ENCODE results near the gene UGT1A7.

The UGT1A7 gene

DNA sequence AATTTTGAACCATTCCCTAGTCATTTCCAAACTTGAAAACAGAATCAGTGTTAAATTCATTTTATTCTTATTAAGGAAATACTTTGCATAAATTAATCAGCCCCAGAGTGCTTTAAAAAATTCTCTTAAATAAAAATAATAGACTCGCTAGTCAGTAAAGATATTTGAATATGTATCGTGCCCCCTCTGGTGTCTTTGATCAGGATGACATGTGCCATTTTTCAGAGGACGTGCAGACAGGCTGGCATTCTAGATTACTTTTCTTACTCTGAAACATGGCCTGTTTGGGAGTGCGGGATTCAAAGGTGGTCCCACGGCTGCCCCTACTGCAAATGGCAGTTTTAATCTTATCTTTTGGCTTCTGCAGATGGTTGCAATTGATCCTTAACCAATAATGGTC lies 90.9 kb downstream of the UGT1A7 start:
- TF ChIP-seq EZH2 (IDR thresholded peaks at IDR 0.05; ENCODE audit: borderline replicate concordance, low read depth, low read length, severe bottlenecking), result no peak
- no peak for ATAC-seq (ENCODE audit: insufficient read depth, low read depth)
- Histone ChIP-seq H4K20me1 (ENCODE audit: insufficient read depth, low read length) (no peaks in the 10 kb centered on the region), H3K36me3 (ENCODE audit: insufficient read depth, low read length) (no peaks in the 10 kb centered on the region), H2AFZ (ENCODE audit: low read depth, low read length) (no peak overlapping the region), H3K27ac (ENCODE audit: low read length) (no peak overlapping the region), H3K4me2 (ENCODE audit: insufficient read depth, low read length) (no peak overlapping the region), H3K79me2 (ENCODE audit: insufficient read depth, low read length) (no peaks in the 10 kb centered on the region), H3K9me3 (ENCODE audit: insufficient read depth, low read length, severe bottlenecking) (no peaks in the 10 kb centered on the region), H3K4me3 (ENCODE audit: low read depth in 1 of 2, low read length in 2 of 2) (no peak overlapping the region), H3K27me3 (ENCODE audit: insufficient read depth, low read length, poor library complexity) (no peaks in the 10 kb centered on the region), H3K9ac (ENCODE audit: low read depth, low read length) (no peak overlapping the region), H3K4me1 (ENCODE audit: insufficient read depth, low read length) (no peaks in the 10 kb centered on the region)
- DNase-seq, result no peak

DNA sequence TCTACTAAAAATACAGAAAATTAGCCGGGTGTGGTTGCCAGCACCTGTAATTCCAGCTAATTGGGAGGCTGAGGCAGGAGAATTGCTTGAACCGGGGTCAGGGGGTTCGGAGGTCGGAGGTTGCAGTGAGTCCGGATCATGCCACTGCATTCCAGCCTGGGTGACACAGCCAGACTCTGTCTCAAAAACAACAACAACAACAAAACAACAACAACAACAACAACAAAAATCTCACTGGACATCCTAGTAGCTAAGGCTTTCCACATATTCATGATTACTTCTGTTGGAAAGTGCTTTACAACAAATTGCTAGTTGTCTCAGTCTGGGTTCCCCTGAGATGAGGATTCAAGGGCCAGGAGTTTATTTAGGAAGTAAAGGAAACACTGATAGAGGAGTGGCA lies 92.2 kb downstream of the UGT1A7 start:
- H3K79me2 ChIP-seq (ENCODE audit: insufficient read depth, low read length), result no peaks in the 10 kb centered on the region

DNA sequence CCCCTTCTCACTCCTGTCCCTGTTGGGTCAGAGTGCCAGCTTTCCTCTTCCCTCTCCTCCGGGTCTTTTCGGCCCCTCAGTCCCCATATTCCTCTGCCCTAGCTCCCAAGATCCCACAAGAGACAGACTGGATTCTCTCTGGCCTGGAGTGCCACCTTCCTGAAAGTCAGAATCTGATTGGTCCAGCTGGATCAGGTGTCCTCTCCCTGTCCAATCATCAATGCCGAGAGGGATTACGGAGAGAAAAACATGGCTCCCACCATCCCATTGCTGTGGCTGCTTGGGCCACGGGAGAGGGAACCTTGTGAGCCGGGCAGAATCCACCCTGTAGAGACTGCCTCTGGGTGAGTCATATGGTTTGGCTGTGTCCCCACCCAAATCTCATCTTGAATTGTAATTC lies 93.7 kb downstream of the UGT1A7 start:
- no peak for DNase-seq
- H3K4me1 ChIP-seq (ENCODE audit: insufficient read depth, low read length), result no peaks in the 10 kb centered on the region
- H3K4me3 ChIP-seq (ENCODE audit: low read depth in 1 of 2, low read length in 2 of 2), result no peak overlapping the region
- H4K20me1 ChIP-seq (ENCODE audit: insufficient read depth, low read length), result no peaks in the 10 kb centered on the region
- no peak for ATAC-seq (ENCODE audit: insufficient read depth, low read depth)
- no peaks in the 10 kb centered on the region for H3K9me3 ChIP-seq (ENCODE audit: insufficient read depth, low read length, severe bottlenecking)
- no peak overlapping the region for H3K4me2 ChIP-seq (ENCODE audit: insufficient read depth, low read length)
- no peaks in the 10 kb centered on the region for H3K27me3 ChIP-seq (ENCODE audit: insufficient read depth, low read length, poor library complexity)
- no peak overlapping the region for H2AFZ ChIP-seq (ENCODE audit: low read depth, low read length)
- TF ChIP-seq, protein P1, sequence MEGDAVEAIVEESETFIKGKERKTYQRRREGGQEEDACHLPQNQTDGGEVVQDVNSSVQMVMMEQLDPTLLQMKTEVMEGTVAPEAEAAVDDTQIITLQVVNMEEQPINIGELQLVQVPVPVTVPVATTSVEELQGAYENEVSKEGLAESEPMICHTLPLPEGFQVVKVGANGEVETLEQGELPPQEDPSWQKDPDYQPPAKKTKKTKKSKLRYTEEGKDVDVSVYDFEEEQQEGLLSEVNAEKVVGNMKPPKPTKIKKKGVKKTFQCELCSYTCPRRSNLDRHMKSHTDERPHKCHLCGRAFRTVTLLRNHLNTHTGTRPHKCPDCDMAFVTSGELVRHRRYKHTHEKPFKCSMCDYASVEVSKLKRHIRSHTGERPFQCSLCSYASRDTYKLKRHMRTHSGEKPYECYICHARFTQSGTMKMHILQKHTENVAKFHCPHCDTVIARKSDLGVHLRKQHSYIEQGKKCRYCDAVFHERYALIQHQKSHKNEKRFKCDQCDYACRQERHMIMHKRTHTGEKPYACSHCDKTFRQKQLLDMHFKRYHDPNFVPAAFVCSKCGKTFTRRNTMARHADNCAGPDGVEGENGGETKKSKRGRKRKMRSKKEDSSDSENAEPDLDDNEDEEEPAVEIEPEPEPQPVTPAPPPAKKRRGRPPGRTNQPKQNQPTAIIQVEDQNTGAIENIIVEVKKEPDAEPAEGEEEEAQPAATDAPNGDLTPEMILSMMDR (IDR thresholded peaks at IDR 0.05; ENCODE audit: borderline replicate concordance, extremely low read depth, low read length, poor library complexity, severe bottlenecking), result no peak
- no peak for TF ChIP-seq EZH2 (IDR thresholded peaks at IDR 0.05; ENCODE audit: borderline replicate concordance, low read depth, low read length, severe bottlenecking)
- H3K9ac ChIP-seq (ENCODE audit: low read depth, low read length), result no peak overlapping the region
- no peaks in the 10 kb centered on the region for H3K79me2 ChIP-seq (ENCODE audit: insufficient read depth, low read length)
- H3K36me3 ChIP-seq (ENCODE audit: insufficient read depth, low read length), result no peaks in the 10 kb centered on the region
- no peak overlapping the region for H3K27ac ChIP-seq (ENCODE audit: low read length)

More for the DNA sequence above, 92.2 kb downstream of the UGT1A7 start:
- no peaks in the 10 kb centered on the region for H3K4me1 ChIP-seq (ENCODE audit: insufficient read depth, low read length)
- no peaks in the 10 kb centered on the region for H3K27me3 ChIP-seq (ENCODE audit: insufficient read depth, low read length, poor library complexity)
- no peak overlapping the region for H3K9ac ChIP-seq (ENCODE audit: low read depth, low read length)
- no peak overlapping the region for H3K4me2 ChIP-seq (ENCODE audit: insufficient read depth, low read length)
- no peak overlapping the region for H2AFZ ChIP-seq (ENCODE audit: low read depth, low read length)
- no peak overlapping the region for H3K4me3 ChIP-seq (ENCODE audit: low read depth in 1 of 2, low read length in 2 of 2)
- no peaks in the 10 kb centered on the region for H3K9me3 ChIP-seq (ENCODE audit: insufficient read depth, low read length, severe bottlenecking)
- ATAC-seq (ENCODE audit: insufficient read depth, low read depth) (no peak), DNase-seq (no peak)
- no peak overlapping the region for H3K27ac ChIP-seq (ENCODE audit: low read length)
- no peaks in the 10 kb centered on the region for H3K36me3 ChIP-seq (ENCODE audit: insufficient read depth, low read length)
- H4K20me1 ChIP-seq (ENCODE audit: insufficient read depth, low read length), result no peaks in the 10 kb centered on the region
- TF ChIP-seq, protein P1 (IDR thresholded peaks at IDR 0.05; ENCODE audit: borderline replicate concordance, extremely low read depth, low read length, poor library complexity, severe bottlenecking), result no peak
- no peak for TF ChIP-seq EZH2 (IDR thresholded peaks at IDR 0.05; ENCODE audit: borderline replicate concordance, low read depth, low read length, severe bottlenecking)

DNA sequence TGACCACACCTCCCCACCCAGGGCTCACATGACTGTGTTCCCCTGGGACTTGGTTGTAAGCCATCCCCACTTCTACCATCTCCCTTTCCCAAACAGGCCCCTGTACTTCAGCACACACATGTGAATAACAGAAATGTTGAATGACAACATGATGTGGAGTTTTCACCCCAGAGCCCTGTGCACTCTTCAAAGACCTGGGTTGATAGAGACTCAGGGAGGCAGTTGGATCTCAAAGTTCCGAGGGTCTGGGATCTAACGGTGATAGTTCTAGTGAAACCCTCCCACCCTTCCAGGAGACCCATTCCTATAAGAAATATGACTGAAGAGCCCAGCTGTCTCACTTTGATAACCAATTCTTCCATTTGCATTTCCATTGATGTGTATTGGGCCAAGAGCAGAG lies 96.3 kb downstream of the UGT1A7 start, which contains the start of gene MROH2A:
TSS of gene MROH2A (plus strand) at position 301 of the 400 bp plus-strand sequence. CDS start 1,029 bp downstream, outside the sequence.
- H3K27me3 ChIP-seq (ENCODE audit: insufficient read depth, low read length, poor library complexity), result no peaks in the 10 kb centered on the region

More for the DNA sequence above, 96.3 kb downstream of the UGT1A7 start, which contains the start of gene MROH2A:
- ATAC-seq (ENCODE audit: insufficient read depth, low read depth) (no peak), DNase-seq (no peak)
- TF ChIP-seq, protein P1 (IDR thresholded peaks at IDR 0.05; ENCODE audit: borderline replicate concordance, extremely low read depth, low read length, poor library complexity, severe bottlenecking), result no peak
- no peak for TF ChIP-seq EZH2 (IDR thresholded peaks at IDR 0.05; ENCODE audit: borderline replicate concordance, low read depth, low read length, severe bottlenecking)
- Histone ChIP-seq H3K36me3 (ENCODE audit: insufficient read depth, low read length) (no peaks in the 10 kb centered on the region), H3K9ac (ENCODE audit: low read depth, low read length) (no peak within 1 kb of the TSS), H2AFZ (ENCODE audit: low read depth, low read length) (no peak within 1 kb of the TSS), H3K4me2 (ENCODE audit: insufficient read depth, low read length) (no peak within 1 kb of the TSS), H3K4me1 (ENCODE audit: insufficient read depth, low read length) (no peaks in the 10 kb centered on the region), H4K20me1 (ENCODE audit: insufficient read depth, low read length) (no peaks in the 10 kb centered on the region), H3K79me2 (ENCODE audit: insufficient read depth, low read length) (no peaks in the 10 kb centered on the region), H3K27ac (ENCODE audit: low read length) (no peak within 1 kb of the TSS), H3K9me3 (ENCODE audit: insufficient read depth, low read length, severe bottlenecking) (no peaks in the 10 kb centered on the region), H3K4me3 (ENCODE audit: low read depth in 1 of 2, low read length in 2 of 2) (no peak within 1 kb of the TSS)

Measured in DND-41 (cell line).